ENCODE data around the gene CAMSAP3.
A peak's percentile ranks its signal among the peaks of the same experiment; 100 is the strongest.

The CAMSAP3 gene, protein sequence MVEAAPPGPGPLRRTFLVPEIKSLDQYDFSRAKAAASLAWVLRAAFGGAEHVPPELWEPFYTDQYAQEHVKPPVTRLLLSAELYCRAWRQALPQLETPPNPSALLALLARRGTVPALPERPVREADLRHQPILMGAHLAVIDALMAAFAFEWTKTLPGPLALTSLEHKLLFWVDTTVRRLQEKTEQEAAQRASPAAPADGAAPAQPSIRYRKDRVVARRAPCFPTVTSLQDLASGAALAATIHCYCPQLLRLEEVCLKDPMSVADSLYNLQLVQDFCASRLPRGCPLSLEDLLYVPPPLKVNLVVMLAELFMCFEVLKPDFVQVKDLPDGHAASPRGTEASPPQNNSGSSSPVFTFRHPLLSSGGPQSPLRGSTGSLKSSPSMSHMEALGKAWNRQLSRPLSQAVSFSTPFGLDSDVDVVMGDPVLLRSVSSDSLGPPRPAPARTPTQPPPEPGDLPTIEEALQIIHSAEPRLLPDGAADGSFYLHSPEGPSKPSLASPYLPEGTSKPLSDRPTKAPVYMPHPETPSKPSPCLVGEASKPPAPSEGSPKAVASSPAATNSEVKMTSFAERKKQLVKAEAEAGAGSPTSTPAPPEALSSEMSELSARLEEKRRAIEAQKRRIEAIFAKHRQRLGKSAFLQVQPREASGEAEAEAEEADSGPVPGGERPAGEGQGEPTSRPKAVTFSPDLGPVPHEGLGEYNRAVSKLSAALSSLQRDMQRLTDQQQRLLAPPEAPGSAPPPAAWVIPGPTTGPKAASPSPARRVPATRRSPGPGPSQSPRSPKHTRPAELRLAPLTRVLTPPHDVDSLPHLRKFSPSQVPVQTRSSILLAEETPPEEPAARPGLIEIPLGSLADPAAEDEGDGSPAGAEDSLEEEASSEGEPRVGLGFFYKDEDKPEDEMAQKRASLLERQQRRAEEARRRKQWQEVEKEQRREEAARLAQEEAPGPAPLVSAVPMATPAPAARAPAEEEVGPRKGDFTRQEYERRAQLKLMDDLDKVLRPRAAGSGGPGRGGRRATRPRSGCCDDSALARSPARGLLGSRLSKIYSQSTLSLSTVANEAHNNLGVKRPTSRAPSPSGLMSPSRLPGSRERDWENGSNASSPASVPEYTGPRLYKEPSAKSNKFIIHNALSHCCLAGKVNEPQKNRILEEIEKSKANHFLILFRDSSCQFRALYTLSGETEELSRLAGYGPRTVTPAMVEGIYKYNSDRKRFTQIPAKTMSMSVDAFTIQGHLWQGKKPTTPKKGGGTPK

DNA sequence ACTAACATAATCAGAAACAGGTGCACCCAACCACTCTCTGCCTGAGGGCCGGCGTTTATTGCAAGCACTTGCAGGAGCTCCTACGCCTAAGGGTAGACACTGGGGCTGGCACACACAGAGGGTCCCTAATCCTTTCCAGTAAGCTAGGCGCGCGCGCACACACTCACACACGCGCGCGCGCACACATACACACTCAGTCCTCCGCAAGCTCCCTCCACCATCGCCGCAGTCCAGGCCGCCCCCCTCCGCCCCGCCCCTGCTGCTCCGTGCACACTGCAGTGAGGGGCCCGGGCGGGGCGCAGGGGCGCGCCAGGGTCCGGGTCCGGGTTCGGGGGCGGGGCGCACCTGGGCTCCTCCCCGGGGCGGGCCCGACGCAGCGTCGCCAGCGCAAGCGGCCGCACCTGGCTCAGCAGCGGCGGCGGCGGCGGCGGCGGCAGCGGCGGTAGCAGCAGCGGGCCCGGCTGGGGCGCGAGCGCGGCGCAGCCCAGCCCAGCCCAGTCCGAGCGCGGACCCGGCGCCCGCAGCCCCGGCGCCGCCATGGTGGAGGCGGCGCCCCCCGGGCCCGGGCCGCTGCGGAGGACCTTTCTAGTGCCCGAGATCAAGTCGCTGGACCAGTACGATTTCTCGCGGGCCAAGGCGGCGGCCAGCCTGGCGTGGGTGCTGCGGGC is at the start of gene CAMSAP3:
Gene CAMSAP3 (plus strand): TSS at position 398 of the 668 bp plus-strand sequence. CDS start 140 bp downstream, at position 538.
- DNase-seq = peak; percentile 24

DNA sequence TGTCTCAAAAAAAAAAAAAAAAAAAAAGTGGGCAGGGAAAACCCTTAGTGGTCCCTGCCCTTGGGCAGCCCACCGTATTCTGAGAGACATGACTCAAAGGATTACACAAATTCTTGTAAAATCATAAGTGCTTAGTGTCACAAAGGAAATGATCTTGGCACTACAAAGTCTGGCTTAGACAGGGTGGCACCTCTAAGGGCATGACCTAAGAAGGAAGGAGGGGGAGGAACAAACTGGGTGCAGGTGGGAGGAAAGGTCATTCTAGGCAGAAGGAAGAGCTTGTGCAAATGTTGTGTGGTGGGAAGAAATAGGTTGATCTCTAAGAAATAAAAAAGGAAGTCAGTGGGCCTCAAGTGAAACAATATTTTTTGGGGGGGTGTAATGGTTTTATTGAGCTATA is 49.8 kb upstream of the CAMSAP3 start:
- no peak for DNase-seq

DNA sequence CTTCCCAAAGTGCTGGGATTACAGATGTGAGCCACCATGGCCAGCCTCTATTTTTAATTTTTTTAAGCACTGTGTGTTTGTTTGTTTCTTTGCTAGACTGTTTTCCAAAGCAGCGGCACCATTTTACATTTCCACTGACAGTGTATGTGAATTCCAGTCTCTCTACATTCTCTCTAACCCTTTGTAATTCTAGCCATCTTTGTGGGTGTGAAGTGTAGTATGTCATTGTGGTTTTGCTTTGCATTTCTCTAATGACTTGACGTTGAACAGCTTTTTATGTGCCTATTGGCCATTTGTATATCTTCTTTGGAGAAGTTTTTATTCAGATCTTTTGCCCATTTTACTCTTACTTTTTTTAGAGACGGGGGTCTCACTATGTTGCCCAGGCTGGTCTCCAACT is 48.5 kb upstream of the CAMSAP3 start:
- DNase-seq = no peak

DNA sequence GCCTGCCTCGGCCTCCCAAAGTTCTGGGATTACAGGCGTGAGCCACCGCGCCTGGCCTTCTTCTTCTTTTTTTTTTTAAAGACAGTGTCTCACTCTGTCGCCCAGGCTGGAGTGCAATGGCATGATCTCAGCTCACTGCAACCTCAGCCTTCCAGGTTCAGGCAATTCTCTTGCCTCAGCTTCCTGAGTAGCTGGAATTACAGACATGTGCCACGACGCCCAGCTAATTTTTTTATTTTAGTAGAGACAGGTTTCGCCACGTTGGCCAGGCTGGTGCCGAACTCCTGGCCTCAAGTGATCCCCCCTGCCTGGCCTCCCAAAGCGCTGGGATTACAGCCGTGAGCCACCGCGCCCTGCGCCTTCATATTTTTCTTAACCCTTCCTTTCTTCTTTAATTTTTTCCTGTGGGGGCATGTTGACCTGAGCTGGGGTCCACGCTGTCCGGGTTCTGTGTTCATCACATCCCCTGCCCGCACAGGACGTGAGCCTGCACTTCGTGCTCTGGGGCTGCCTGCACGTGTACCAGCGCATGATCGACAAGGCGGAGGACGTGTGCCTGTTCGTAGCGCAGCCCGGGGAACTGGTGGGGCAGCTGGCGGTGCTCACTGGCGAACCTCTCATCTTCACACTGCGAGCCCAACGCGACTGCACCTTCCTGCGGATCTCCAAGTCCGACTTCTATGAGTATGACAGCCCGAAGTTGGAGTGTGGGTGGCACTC is 46.1 kb upstream of the CAMSAP3 start:
- DNase-seq = no peak

DNA sequence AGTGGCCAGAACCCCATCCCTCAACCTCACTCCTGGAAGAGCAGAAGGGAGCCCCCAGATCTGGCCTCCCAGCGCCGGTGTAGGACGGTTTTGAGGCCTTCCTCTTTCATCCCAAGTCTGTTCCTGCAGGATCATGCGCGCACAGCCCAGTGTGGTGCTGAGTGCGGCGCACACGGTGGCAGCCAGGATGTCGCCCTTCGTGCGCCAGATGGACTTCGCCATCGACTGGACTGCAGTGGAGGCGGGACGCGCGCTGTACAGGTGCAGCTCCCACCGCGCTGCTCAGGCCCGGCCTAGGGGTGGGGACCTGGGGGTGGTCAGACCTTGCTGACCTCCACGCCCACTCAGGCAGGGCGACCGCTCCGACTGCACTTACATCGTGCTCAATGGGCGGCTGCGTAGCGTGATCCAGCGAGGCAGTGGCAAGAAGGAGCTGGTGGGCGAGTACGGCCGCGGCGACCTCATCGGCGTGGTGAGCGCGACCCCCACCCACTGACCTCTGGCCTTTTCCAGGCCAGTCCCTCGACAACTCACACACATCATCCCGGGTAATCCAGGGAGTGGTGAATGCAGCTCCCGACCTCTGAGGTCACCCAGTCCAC is 45.4 kb upstream of the CAMSAP3 start:
- no peak for DNase-seq

DNA sequence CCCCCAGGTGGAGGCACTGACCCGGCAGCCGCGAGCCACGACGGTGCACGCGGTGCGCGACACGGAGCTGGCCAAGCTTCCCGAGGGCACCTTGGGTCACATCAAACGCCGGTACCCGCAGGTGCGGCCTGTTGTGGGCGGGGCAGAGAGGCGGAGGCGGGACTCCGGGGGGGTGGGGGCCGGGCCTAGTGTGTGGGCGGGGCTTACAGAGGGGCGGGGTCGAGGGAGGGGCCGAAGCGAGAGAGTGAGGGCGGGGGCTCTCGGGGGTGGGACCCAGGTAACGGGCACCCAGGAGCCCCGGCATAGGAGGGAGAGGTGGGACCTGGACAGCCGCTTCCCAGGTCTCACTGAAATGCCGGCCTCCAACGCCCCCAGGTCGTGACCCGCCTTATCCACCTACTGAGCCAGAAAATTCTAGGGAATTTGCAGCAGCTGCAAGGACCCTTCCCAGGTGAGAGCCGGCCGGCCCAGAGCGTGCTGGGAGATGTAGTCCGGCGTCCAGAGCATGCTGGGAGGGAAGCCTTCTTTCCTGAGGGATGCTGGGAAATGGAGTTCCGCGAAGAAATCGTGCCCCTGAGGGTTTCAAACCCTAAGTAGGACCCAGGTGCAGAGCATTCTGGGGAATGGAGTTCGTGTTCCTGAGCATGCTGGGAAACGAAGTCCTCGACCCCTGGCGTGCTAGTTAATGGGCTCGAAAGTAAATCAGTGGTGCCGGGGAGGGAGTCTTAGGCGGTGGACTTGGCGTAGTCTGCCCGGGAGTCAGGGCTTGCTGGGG is 44.5 kb upstream of the CAMSAP3 start:
- DNase-seq = peak; percentile 43

DNA sequence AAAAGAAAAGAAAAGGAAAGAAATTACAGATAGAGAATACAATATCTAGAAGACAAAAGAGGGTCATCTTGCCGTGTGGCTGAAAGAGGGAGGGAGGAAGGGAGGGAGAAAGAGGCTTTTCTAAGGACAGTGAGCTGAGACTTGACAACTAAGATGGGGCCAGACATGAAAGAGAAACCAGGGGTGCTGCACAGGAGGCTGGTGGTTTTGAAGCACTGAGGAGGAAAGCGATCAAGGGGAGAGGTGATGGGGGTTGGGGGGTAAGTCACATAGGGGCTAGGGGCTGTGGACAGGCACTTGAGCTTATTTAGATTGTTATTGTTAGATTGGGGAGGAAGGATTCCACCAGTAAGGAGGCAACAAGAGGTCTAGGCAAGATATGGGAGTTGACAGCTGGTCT is 42.9 kb upstream of the CAMSAP3 start:
- DNase-seq = no peak

DNA sequence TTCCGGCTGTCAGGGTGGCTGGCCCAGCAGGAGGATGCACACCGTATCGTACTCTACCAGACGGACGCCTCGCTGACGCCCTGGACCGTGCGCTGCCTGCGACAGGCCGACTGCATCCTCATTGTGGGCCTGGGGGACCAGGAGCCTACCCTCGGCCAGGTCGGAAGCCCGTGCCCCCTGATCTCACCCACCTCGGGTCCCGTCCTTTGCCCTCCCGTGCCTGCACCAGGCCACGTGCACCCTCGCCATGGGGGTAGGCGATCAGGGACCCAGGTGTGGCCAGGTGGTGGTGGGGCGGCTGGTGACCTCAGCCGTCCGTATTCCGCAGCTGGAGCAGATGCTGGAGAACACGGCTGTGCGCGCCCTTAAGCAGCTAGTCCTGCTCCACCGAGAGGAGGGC is 41.1 kb upstream of the CAMSAP3 start:
- DNase-seq = no peak

DNA sequence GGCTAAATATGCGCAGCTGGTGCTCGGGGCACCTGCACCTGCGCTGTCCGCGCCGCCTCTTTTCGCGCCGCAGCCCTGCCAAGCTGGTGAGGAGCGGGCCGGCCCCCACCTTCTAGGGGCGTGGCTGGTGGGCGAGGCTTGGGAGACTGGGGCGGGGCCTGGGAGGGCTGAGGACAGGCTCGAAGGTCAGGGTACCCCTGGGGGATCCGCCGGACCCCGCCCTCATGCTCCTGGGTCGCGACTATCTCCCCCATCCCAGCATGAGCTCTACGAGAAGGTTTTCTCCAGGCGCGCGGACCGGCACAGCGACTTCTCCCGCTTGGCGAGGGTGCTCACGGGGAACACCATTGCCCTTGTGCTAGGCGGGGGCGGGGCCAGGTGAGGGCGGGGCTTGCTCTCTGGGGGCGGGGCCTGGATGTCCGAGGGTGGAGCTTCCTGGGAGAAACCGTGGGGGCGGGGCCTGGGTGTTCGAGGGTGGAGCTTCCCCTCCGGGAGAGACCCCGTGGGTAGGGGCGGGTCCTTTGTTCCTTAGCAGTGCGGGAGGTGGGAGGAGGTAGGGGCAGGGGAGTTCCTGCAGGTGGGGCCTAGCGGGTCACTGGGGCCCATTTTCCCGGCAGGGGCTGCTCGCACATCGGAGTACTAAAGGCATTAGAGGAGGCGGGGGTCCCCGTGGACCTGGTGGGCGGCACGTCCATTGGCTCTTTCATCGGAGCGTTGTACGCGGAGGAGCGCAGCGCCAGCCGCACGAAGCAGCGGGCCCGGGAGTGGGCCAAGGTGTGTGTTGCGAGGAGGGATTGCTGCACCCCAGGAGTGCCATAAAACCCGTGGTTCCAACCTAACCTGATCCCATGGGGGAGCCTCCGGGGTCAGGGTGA is 40.4 kb upstream of the CAMSAP3 start:
- no peak for DNase-seq

DNA sequence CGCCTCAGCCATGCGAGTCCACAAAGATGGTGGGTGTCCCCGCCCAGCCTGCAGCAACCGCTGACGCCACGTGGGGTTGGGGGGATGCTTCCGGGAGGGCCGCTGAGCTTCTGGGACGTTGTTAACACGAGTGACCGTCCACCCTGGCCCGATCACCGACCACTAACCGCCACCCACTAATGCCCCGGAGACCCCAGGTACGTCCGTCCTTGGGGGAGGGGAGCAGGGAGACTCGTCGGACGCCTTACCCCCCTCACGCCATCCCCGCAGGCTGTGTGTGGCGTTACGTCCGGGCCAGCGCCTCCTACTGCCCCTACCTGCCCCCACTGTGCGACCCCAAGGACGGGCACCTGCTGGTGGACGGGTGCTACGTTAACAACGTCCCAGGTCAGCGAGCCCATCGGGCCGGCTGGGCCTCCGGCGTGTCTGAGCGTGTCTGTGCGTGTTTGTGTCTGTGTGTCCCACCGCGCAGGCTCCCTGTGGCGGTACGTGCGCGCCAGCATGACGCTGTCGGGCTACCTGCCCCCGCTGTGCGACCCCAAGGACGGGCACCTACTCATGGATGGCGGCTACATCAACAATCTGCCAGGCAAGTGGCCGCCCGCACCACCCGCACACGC is 38.9 kb upstream of the CAMSAP3 start:
- no peak for DNase-seq

DNA sequence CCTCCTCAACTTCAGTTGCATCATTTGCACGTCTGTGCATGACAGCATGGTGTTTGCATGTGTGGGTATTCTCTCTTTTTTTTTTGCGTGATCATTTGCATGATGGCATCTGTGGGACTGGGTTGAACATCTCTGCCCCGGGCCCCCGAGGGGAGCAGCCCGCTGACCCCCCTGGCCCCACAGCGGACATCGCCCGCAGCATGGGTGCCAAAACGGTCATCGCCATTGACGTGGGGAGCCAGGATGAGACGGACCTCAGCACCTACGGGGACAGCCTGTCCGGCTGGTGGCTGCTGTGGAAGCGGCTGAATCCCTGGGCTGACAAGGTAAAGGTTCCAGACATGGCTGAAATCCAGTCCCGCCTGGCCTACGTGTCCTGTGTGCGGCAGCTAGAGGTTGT is 37.0 kb upstream of the CAMSAP3 start:
- DNase-seq = no peak

DNA sequence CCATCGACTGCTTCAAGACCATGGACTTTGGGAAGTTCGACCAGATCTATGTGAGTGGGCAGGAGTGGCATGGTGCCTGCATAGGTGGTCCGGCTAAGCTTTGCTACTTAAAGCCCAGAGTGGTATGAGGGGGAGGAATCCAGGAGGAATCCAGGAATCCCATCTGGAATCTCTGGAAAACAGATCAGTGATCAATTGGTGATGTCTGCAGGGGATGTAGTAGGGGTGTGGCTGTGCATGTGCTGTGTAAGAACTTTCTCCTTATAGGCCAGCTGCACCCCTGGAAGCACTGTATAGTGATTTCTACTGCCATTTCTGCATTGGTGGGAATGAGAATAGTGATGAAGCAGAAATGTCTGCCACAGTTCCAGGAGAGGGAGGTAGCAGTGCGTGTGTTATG is 36.6 kb upstream of the CAMSAP3 start:
- DNase-seq = no peak

DNA sequence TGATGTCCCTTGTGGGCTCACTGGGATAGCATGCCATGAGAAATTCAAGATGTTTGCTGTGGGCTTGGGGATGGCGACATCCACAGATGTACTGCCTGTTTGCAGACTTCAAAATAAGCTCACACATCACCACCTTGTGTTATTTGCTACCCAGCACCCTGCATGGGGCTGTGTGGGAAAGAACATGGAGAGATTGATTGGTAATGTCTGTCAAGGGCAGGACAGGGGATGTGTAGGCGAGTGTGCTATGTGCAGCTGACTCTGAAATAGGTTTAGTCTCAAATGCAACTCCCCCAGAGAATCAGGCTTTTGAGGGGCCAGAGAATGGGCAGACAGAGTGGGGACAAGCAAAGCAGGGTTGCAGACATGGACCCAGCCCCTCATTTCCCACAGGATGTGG is 35.4 kb upstream of the CAMSAP3 start:
- DNase-seq = no peak

DNA sequence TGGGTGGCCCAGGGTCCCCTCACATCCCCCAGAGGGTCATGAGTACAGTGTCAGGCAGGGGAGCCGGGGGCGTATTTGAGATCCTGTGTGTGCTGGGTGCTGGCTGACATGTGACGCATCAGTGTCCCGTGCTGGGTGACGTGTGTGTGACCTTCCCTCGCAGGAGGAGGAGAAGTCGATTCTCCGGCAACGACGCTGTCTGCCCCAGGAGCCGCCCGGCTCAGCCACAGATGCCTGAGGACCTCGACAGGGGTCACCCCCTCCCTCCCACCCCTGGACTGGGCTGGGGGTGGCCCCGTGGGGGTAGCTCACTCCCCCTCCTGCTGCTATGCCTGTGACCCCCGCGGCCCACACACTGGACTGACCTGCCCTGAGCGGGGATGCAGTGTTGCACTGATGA is 34.3 kb upstream of the CAMSAP3 start:
- no peak for DNase-seq

DNA sequence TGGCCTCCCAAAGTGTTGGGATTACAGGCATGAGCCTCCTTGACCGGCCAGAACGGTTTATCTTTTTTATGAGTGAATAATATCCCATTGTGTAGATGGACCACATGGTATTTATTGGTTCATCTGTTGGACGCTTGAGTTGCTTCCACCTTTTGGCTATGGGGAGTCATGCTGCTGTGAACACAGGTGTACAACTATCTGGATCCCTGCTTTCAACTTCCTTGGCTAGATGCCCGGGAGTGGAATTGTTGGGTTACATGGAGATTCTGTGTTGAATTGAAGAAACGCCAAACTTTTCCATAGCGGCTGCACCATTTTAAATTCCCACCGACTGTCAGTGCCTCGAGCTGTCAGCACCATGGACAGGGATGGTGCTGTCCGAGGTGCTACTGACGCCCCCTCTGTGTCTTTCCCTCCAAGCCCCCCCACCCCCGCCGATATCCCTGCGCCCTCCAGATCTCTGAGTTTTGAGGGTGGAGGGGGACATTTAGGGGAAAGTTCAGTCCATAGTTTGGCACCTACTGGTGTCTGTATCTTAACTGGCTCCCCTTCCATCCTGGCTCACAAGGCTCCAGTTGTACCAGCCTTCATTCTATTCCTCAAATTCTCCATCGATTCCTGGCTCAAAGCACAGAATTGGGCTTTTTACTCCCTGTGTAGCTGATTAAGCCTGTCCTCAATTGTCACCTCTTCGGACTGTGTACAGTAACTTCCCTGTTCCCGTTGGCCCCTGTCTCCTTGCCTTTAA is 32.8 kb upstream of the CAMSAP3 start:
- no peak for DNase-seq

DNA sequence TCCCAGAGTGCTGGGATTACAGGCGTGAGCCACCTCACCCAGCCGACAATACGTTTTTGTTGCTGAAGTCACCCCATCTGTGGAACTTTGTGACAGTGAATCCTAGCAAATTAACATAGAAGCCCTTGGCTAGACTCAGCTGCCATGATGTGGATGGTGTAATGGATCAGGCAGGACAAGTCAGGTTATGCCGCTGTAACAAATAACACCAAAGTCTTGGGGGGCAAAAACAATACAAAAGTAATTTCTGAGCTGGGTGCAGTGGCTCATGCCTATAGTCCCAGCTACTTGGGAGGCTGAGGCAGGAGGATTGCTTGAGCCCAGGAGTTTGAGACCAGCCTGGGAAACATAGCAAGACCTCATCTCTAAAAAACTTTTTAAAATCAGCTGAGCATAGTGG is 30.8 kb upstream of the CAMSAP3 start:
- DNase-seq = no peak

DNA sequence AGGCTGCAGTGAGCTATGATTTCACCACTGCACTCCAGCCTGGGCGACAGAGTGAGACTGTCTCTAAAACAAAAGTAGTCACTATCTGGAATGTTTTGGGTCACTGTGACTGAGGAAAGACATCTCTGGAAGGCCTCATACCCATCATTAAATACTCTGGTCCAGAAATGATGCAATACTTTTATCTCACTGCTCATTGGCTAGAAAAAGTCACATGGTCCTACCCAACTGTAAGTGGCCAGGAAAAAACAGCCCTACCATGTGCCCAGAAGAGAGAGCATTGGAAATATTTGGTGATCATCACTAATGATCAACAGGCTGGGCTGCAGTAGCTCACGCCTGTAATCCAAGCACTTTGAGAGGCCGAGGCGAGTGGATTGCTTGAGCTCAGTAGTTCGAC is 30.3 kb upstream of the CAMSAP3 start:
- no peak for DNase-seq

DNA sequence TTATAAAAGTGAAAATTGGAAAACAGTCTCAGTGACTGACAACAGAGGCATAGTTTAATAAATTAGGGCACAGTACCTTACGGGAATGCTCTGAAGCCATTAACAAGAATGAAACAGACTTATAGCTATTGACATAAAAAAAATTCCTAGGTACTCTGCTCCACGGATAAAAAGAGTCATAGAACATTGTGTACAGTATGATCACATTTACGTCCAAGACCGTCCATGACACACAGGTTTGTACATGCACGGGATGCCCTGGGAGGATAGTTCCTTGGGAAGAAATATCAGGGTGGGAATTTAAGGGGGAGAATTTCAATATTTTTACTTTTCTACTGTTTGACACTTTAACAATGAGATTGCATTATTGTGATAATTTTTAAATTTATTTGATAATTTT is 24.9 kb upstream of the CAMSAP3 start:
- no peak for DNase-seq

Data from NCI-H2029 treated with DMSO at 0.1 percent for 48 hours (cell line).